ENCODE results near the gene GALNT13.

GRCh38 chr2:154173164-154173563 lies 301.4 kb downstream of the GALNT13 start:
- TF ChIP-seq CTCF (conservative IDR thresholded peaks at IDR 0.05 in 1 of 2, IDR thresholded peaks at IDR 0.05 in 1 of 2; ENCODE audit: low read depth in 1 of 2, low read length in 2 of 2) (no peak), EZH2 (IDR thresholded peaks at IDR 0.05; ENCODE audit: low read length, missing control alignments) (no peak)

Measured in fibroblast of lung (primary cell).